K562 (cell line): ENCODE results near the gene CIAO2A. TPM values are rescaled to one million over a fixed set of nuclear protein-coding genes. Genes with fewer than 3 reads are reported as not detected.

Experiments
- BRD9 ChIP-seq: fragments of 450-650 bp; IDR thresholded peaks from 2 replicates; pipeline ENCODE4 v1.6.1; 2018; ENCODE audit warnings: low read depth; ENCODE audit not compliant: partially characterized antibody
- CAMTA2 ChIP-seq: fragments of 250-450 bp; sonication (Bioruptor Pico); conservative IDR thresholded peaks from 2 replicates; pipeline ENCODE4 v1.5.1; 2022
- E2F4 ChIP-seq: sonication (generic); formaldehyde crosslinking; IDR thresholded peaks from 2 replicates; pipeline ENCODE4 v1.8.0; 2022; ENCODE audit warnings: mild to moderate bottlenecking, low read depth, missing genetic modification reagents
- ELF2 ChIP-seq: fragments of 250-450 bp; sonication (Bioruptor Pico); IDR thresholded peaks from 2 replicates; pipeline ENCODE4 v1.5.0; 2021; ENCODE audit warnings: mild to moderate bottlenecking
- FOXK2 ChIP-seq, 2 experiments: fragments of 450-650 bp; IDR thresholded peaks in 1 of 2; conservative IDR thresholded peaks in 1 of 2; 2 replicates each; pipeline ENCODE4 v1.6.1; 2016; ENCODE audit warnings: low read depth in 2 of 2, mild to moderate bottlenecking in 1 of 2
- GTF2F1 ChIP-seq: IDR thresholded peaks from 2 replicates; pipeline ENCODE4 v1.6.1; 2011; ENCODE audit warnings: low read depth, low read length, improper control_type of control experiment
- HBP1 ChIP-seq: fragments of 450-650 bp; formaldehyde crosslinking; IDR thresholded peaks from 2 replicates; pipeline ENCODE4 v1.4.0; 2022; ENCODE audit warnings: missing genetic modification characterization
- HDGF ChIP-seq: fragments of 450-650 bp; IDR thresholded peaks from 2 replicates; pipeline ENCODE4 v1.6.1; 2016
- HMBOX1 ChIP-seq: sonication (generic); IDR thresholded peaks from 2 replicates; pipeline ENCODE4 v1.6.1; 2016
- KLF1 ChIP-seq: fragments of 450-650 bp; IDR thresholded peaks from 2 replicates; pipeline ENCODE4 v1.6.1; 2016; ENCODE audit warnings: missing genetic modification characterization, missing compliant biosample characterization
- MEIS2 ChIP-seq: fragments of 450-650 bp; IDR thresholded peaks from 2 replicates; pipeline ENCODE4 v1.6.1; 2014; ENCODE audit warnings: mild to moderate bottlenecking; ENCODE audit not compliant: partially characterized antibody
- PHF20 ChIP-seq: fragments of 450-650 bp; IDR thresholded peaks from 2 replicates; pipeline ENCODE4 v1.6.1; 2018; ENCODE audit not compliant: partially characterized antibody
- POLR2G ChIP-seq: fragments of 200-400 bp; formaldehyde crosslinking; IDR thresholded peaks from 2 replicates; pipeline ENCODE4 v1.6.1; 2017; ENCODE audit warnings: low read depth, mild to moderate bottlenecking, antibody characterized with exemption, low read length, moderate library complexity
- PRPF4 ChIP-seq: fragments of 200-400 bp; formaldehyde crosslinking; IDR thresholded peaks from one replicate; pipeline ENCODE4 v1.6.1; 2017; ENCODE audit warnings: low read length, low read depth, mild to moderate bottlenecking; ENCODE audit not compliant: insufficient read depth, poor library complexity, severe bottlenecking
- RBM17 ChIP-seq: fragments of 200-400 bp; formaldehyde crosslinking; IDR thresholded peaks from 2 replicates; pipeline ENCODE4 v1.6.1; 2017; ENCODE audit warnings: low read depth, mild to moderate bottlenecking, low read length, borderline replicate concordance
- SMARCA5 ChIP-seq: fragments of 450-650 bp; IDR thresholded peaks from 2 replicates; pipeline ENCODE4 v1.6.1; 2016
- TAF9B ChIP-seq: fragments of 450-650 bp; IDR thresholded peaks from 2 replicates; pipeline ENCODE4 v1.6.1; 2018; ENCODE audit warnings: mild to moderate bottlenecking; ENCODE audit not compliant: partially characterized antibody
- THRAP3 ChIP-seq: fragments of 450-650 bp; IDR thresholded peaks from 2 replicates; pipeline ENCODE4 v1.6.1; 2016; ENCODE audit warnings: mild to moderate bottlenecking, inconsistent platforms, borderline replicate concordance
- ZC3H4 ChIP-seq: sonication (generic); formaldehyde crosslinking; IDR thresholded peaks from 2 replicates; pipeline ENCODE4 v1.9.0; 2021; ENCODE audit warnings: missing genetic modification reagents, borderline replicate concordance
- ZFP36 ChIP-seq: fragments of 150-350 bp; IDR thresholded peaks from 2 replicates; pipeline ENCODE4 v1.6.1; 2018; ENCODE audit warnings: low read length, low read depth; ENCODE audit not compliant: partially characterized antibody
- ZNF124 ChIP-seq: sonication (generic); formaldehyde crosslinking; IDR thresholded peaks from 2 replicates; pipeline ENCODE4 v1.8.1; 2022; ENCODE audit warnings: missing genetic modification reagents
- ZNF511 ChIP-seq: sonication (generic); formaldehyde crosslinking; IDR thresholded peaks from 2 replicates; pipeline ENCODE4 v1.8.0; 2022; ENCODE audit warnings: mild to moderate bottlenecking, missing genetic modification reagents
- ZNF830 ChIP-seq: fragments of 250-450 bp; sonication (Bioruptor Pico); IDR thresholded peaks from 2 replicates; pipeline ENCODE4 v1.5.0; 2021; ENCODE audit warnings: mild to moderate bottlenecking
- polyA plus RNA-seq, 8 experiments: library from polyadenylated mRNA; depleted of rRNA in 4 of 8; stranded (reverse) in 5 of 8; unstranded in 3 of 8; fragments of >200 nt; fragmentation: Nextera tagmentation in 2 of 8; fragmentation: Illumina TruSeq in 1 of 8; extraction: Ambion mirVana in 2 of 8; extraction: Trizol in 1 of 8; gene quantifications; 2 replicates each; pipeline versions ENCODE4 v1.2.1 to v1.2.3, GENCODE V29; 2011 to 2014; ENCODE audit warnings: inconsistent platforms in 1 of 8, missing spikeins in 1 of 8
- total RNA-seq, 7 experiments: library from RNA; depleted of rRNA in 6 of 7; stranded (reverse); fragments of >200 nt in 6 of 7; fragmentation: Illumina TruSeq in 2 of 7; extraction: Trizol in 2 of 7; gene quantifications; 2 replicates each; pipeline versions ENCODE4 v1.2.1 to v1.2.3, GENCODE V29; 2011 to 2021; ENCODE audit warnings: low replicate concordance in 1 of 7

The CIAO2A gene
- total and polyA plus RNA-seq, 9 of the 15 experiments (the other 6 are each of a cell fraction or from before 2014, with no cell fraction given) = 161 to 429 (median 313) TPM

GRCh38 chr15:64046421-64047153 is 47.1 kb downstream of the CIAO2A start, which contains the start of gene DAPK2 (continued):
- TF ChIP-seq FOXK2 (conservative IDR thresholded peaks at IDR 0.05 in 1 of 2, IDR thresholded peaks at IDR 0.05 in 1 of 2; ENCODE audit: low read depth in 2 of 2) (no peak), ZFP36 (no peak), TAF9B (no peak), ELF2 (CRISPR knock-in tag) (no peak), ZNF830 (CRISPR knock-in tag) (no peak), PHF20 (no peak), KLF1 (no peak), CAMTA2 (CRISPR knock-in tag) (no peak), MEIS2 (no peak), ZNF511 (no peak), HMBOX1 (no peak), GTF2F1 (no peak), POLR2G (peak; percentile 61), HBP1 (CRISPR knock-in tag) (no peak), ZC3H4 (CRISPR knock-in tag) (no peak), SMARCA5 (no peak), BRD9 (no peak), ZNF124 (CRISPR knock-in tag) (no peak), PRPF4 (no peak), E2F4 (no peak), THRAP3 (no peak), HDGF (no peak), RBM17 (no peak)
